ENCODE measurements around the gene APOC1.
"Not testable (repeated sequence)": the region's sequence is repeated elsewhere in the genome, so short reads cannot be mapped to it uniquely, and the experiment has no call there.

Gene APOC1

GRCh38 chr19:44889830-44890365, 24.5 kb upstream of the APOC1 start:
- no peak for DNase-seq (ENCODE audit: low read depth in 2 of 2)

- peak in 1 of 2 donors; percentile 100 for DNase-seq (ENCODE audit: low read depth in 2 of 2)
Observed at GRCh38 chr19:44890366-44891015, 23.9 kb upstream of the APOC1 start.

- DNase-seq (ENCODE audit: low read depth in 2 of 2), result peak in 1 of 2 donors; percentile 99
Observed at GRCh38 chr19:44891016-44891882, 23.2 kb upstream of the APOC1 start, which contains the start of gene TOMM40. Gene TOMM40, plus strand, starts transcription at chr19:44891254. Its CDS starts 162 bp downstream, at chr19:44891416.

- DNase-seq (ENCODE audit: low read depth in 2 of 2), result no peak
Observed at GRCh38 chr19:44892932-44893331, 21.5 kb upstream of the APOC1 start.

- no peak for DNase-seq (ENCODE audit: low read depth in 2 of 2)
Observed at GRCh38 chr19:44893332-44894051, 20.9 kb upstream of the APOC1 start.

- no peak for DNase-seq (ENCODE audit: low read depth in 2 of 2)
Observed at GRCh38 chr19:44894052-44894400, 20.4 kb upstream of the APOC1 start.

GRCh38 chr19:44894946-44895345, 19.5 kb upstream of the APOC1 start:
- no peak for DNase-seq (ENCODE audit: low read depth in 2 of 2)

GRCh38 chr19:44897835-44898234, 16.6 kb upstream of the APOC1 start:
- DNase-seq (ENCODE audit: low read depth in 2 of 2), result no peak

GRCh38 chr19:44900328-44901244, 13.8 kb upstream of the APOC1 start:
- DNase-seq (ENCODE audit: low read depth in 2 of 2), result no peak

GRCh38 chr19:44903216-44903601, 11.2 kb upstream of the APOC1 start:
- DNase-seq (ENCODE audit: low read depth in 2 of 2), result no peak

- peak; percentile 54 to 63 for DNase-seq (ENCODE audit: low read depth in 2 of 2)
Observed at GRCh38 chr19:44903602-44904425, 10.6 kb upstream of the APOC1 start.

- no peak for DNase-seq (ENCODE audit: low read depth in 2 of 2)
Observed at GRCh38 chr19:44904426-44904994, 9.9 kb upstream of the APOC1 start.

- DNase-seq (ENCODE audit: low read depth in 2 of 2), result no peak
Observed at GRCh38 chr19:44905437-44906160, 8.8 kb upstream of the APOC1 start, which contains the start of gene APOE. Gene APOE, plus strand, starts transcription at chr19:44905796. Its CDS starts 829 bp downstream, at chr19:44906625.

GRCh38 chr19:44907613-44908012, 6.8 kb upstream of the APOC1 start:
- no peak for DNase-seq (ENCODE audit: low read depth in 2 of 2)

- DNase-seq (ENCODE audit: low read depth in 2 of 2), result no peak
Observed at GRCh38 chr19:44908074-44908835, 6.2 kb upstream of the APOC1 start.

GRCh38 chr19:44908836-44909261, 5.6 kb upstream of the APOC1 start:
- DNase-seq (ENCODE audit: low read depth in 2 of 2), result no peak

- no peak for DNase-seq (ENCODE audit: low read depth in 2 of 2)
Observed at GRCh38 chr19:44909775-44910174, 4.6 kb upstream of the APOC1 start.

- DNase-seq (ENCODE audit: low read depth in 2 of 2), result not testable (repeated sequence)
Observed at GRCh38 chr19:44911896-44912295, 2.5 kb upstream of the APOC1 start.
